Activated T-cell treated with anti-CD3 and anti-CD28 coated beads, Interleukin-2, amount 50 U/mL, for 24 hours (primary cell): ENCODE data around the gene PAGE2.
"Not testable (repeated sequence)": the region's sequence is repeated elsewhere in the genome, so short reads cannot be mapped to it uniquely, and the experiment has no call there.

Source experiments
- DNase-seq: peaks from one replicate; pipeline ENCODE4 v3.0.0-alpha.2; 2020
- H3K27ac Mint-ChIP-seq: 2 replicates; pipeline ENCODE4 v1.8.0; 2020; ENCODE audit warnings: mild to moderate bottlenecking, mixed read lengths
- H3K27me3 Mint-ChIP-seq: 2 replicates; pipeline ENCODE4 v1.8.0; 2020; ENCODE audit warnings: mixed read lengths
- H3K36me3 Mint-ChIP-seq: 2 replicates; pipeline ENCODE4 v1.8.0; 2020; ENCODE audit warnings: low read depth, mixed read lengths
- H3K4me1 Mint-ChIP-seq: 2 replicates; pipeline ENCODE4 v1.8.0; 2020; ENCODE audit warnings: low read depth, mixed read lengths
- H3K4me3 Mint-ChIP-seq: 2 replicates; pipeline ENCODE4 v1.8.0; 2020; ENCODE audit warnings: mild to moderate bottlenecking, moderate library complexity, mixed read lengths
- H3K9me3 Mint-ChIP-seq: 2 replicates; pipeline ENCODE4 v1.8.0; 2020; ENCODE audit warnings: mixed read lengths

The PAGE2 gene, protein sequence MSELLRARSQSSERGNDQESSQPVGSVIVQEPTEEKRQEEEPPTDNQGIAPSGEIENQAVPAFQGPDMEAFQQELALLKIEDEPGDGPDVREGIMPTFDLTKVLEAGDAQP

GRCh38 chrX:55088795-55089489 is at the start of gene PAGE2:
PAGE2 (plus strand) TSS chrX:55089018; CDS start chrX:55090021, 1,003 bp downstream.
- H3K4me3 Mint-ChIP-seq, result no peak within 1 kb of the TSS
- peaks cover 40% of the 10 kb centered on the region for H3K27me3 Mint-ChIP-seq
- no peaks in the 10 kb centered on the region for H3K36me3 Mint-ChIP-seq
- DNase-seq, result no peak
- no peaks in the 10 kb centered on the region for H3K9me3 Mint-ChIP-seq
- H3K27ac Mint-ChIP-seq, result no peak within 1 kb of the TSS
- H3K4me1 Mint-ChIP-seq, result no peaks in the 10 kb centered on the region

DNA sequence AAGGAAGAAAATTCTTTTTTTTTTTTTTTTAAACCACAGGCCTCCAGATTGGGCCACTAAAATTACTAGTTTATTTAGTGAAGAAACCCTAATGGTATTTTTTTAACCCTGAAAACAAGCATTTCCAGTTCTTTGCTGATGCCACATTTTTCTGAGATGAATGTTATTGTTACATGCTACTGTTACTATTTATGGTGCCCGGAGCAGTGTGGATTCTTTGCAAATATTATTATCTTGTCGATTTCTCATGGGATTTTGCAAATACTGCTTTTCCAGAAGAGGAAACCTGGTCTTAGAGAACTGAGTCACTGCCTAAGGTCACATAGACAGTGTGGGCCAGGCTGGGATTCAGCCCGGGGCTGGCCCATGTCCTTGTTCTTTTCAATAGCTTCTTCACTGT is 49.3 kb upstream of the PAGE2 start:
- Mint-ChIP-seq H3K27ac (no peak overlapping the region), H3K27me3 (peaks cover 8% of the 10 kb centered on the region), H3K9me3 (no peaks in the 10 kb centered on the region), H3K4me1 (no peaks in the 10 kb centered on the region), H3K36me3 (no peaks in the 10 kb centered on the region), H3K4me3 (no peak overlapping the region)
- no peak for DNase-seq

GRCh38 chrX:55041514-55041913 is 47.3 kb upstream of the PAGE2 start:
- H3K36me3 Mint-ChIP-seq, result no peaks in the 10 kb centered on the region
- H3K9me3 Mint-ChIP-seq, result no peaks in the 10 kb centered on the region
- H3K27me3 Mint-ChIP-seq, result peaks cover 3% of the 10 kb centered on the region
- no peak for DNase-seq
- H3K4me3 Mint-ChIP-seq, result no peak overlapping the region
- no peaks in the 10 kb centered on the region for H3K4me1 Mint-ChIP-seq
- H3K27ac Mint-ChIP-seq, result no peak overlapping the region

DNA sequence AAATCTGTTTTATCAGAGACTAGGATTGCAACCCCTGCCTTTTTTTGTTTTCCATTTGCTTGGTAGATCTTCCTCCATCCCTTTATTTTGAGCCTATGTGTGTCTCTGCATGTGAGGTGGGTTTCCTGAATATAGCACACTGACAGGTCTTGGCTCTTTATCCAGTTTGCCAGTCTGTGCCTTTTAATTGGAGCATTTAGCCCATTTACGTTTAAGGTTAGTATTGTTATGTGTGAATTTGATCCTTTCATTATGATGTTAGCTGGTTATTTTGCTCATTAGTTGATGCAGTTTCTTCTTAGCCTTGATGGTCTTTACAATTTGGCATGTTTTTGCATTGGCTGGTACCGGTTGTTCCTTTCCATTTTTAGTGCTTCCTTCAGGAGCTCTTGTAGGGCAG is 38.2 kb upstream of the PAGE2 start:
- H3K4me1 Mint-ChIP-seq, H3K9me3 Mint-ChIP-seq, H3K4me3 Mint-ChIP-seq, DNase-seq, H3K27ac Mint-ChIP-seq, H3K36me3 Mint-ChIP-seq: not testable (repeated sequence)
- H3K27me3 Mint-ChIP-seq, result peaks cover 17% of the 10 kb centered on the region

DNA sequence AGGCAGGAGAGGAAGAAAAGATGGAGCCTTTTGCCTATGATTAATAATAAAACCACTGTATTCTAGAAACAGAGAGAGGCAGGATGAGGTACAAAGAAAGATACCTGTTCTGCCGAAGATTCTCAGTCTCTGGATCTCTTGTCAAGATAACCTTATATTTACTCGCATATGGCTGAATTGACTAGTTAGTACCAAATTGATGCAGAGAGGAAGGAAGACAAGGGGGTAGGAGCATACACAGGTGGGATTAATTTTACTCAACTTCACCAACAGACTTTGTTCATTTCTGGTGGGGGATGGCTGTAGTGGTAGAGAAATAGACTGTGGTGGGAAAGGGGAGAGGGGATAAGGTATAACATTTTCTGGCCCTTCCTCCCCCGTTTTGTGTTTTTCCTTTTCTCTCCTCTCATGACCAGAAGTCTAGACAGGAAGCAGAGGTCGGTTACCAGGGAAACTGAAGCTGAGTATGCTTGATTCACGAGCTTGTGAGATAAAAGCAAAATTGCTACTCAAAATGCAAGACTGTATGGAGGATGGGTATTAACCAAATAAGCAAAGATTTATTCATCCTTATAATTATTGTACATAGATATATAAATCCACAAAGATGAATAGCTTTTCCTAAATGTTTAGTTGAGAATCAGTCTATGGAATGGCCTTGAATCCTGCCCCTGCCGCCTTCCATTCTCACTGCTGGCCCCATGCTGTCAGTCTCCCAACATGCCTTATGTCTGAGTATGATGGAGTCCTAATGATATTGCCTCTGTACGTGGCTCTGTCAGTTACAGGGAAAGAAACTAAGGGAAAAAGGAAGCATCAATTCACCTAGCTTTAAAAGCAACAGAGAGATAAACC is 31.8 kb upstream of the PAGE2 start:
- H3K27ac Mint-ChIP-seq, result peak overlapping the region; percentile 71
- DNase-seq, result no peak
- peaks cover 14% of the 10 kb centered on the region for H3K27me3 Mint-ChIP-seq
- peak overlapping the region; percentile 61 for H3K4me3 Mint-ChIP-seq
- H3K4me1 Mint-ChIP-seq, result peaks cover 18% of the 10 kb centered on the region
- H3K9me3 Mint-ChIP-seq, result no peaks in the 10 kb centered on the region
- H3K36me3 Mint-ChIP-seq, result no peaks in the 10 kb centered on the region

GRCh38 chrX:55057675-55058249 is 31.1 kb upstream of the PAGE2 start:
- H3K4me3 Mint-ChIP-seq, result peak overlapping the region; percentile 61
- H3K27ac Mint-ChIP-seq, result peak overlapping the region; percentile 71
- no peak for DNase-seq
- no peaks in the 10 kb centered on the region for H3K36me3 Mint-ChIP-seq
- H3K4me1 Mint-ChIP-seq, result peaks cover 18% of the 10 kb centered on the region
- peaks cover 18% of the 10 kb centered on the region for H3K27me3 Mint-ChIP-seq
- no peaks in the 10 kb centered on the region for H3K9me3 Mint-ChIP-seq

- not testable (repeated sequence) for DNase-seq, H3K27ac Mint-ChIP-seq, H3K4me1 Mint-ChIP-seq, H3K4me3 Mint-ChIP-seq, H3K9me3 Mint-ChIP-seq, H3K36me3 Mint-ChIP-seq
- H3K27me3 Mint-ChIP-seq, result peaks cover 63% of the 10 kb centered on the region
These were observed 21.6 kb upstream of the PAGE2 start for GRCh38 chrX:55067180-55067579.

DNA sequence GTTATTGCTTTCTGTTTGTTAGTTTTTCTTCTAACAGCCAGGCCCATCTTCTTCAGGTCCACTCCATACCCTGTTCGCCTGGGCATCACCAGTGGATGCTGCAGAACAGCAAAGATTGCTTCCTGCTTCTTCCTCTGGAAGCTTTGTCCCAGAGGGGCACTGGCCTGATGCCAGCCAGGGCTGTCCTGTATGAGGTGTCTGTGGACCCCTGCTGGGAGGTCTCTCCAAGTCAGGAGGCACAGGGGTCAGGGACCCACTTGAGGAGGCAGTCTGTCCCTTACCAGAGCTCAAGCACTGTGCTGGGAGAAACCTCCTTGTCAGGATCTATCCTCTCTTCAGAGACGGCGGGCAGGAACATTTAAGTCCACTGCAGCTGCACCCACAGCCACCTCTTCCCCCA is 16.5 kb upstream of the PAGE2 start:
- H3K36me3 Mint-ChIP-seq, result no peaks in the 10 kb centered on the region
- H3K4me3 Mint-ChIP-seq, result no peak overlapping the region
- H3K4me1 Mint-ChIP-seq, result no peaks in the 10 kb centered on the region
- H3K9me3 Mint-ChIP-seq, result no peaks in the 10 kb centered on the region
- no peak for DNase-seq
- peaks cover 77% of the 10 kb centered on the region for H3K27me3 Mint-ChIP-seq
- H3K27ac Mint-ChIP-seq, result no peak overlapping the region

DNA sequence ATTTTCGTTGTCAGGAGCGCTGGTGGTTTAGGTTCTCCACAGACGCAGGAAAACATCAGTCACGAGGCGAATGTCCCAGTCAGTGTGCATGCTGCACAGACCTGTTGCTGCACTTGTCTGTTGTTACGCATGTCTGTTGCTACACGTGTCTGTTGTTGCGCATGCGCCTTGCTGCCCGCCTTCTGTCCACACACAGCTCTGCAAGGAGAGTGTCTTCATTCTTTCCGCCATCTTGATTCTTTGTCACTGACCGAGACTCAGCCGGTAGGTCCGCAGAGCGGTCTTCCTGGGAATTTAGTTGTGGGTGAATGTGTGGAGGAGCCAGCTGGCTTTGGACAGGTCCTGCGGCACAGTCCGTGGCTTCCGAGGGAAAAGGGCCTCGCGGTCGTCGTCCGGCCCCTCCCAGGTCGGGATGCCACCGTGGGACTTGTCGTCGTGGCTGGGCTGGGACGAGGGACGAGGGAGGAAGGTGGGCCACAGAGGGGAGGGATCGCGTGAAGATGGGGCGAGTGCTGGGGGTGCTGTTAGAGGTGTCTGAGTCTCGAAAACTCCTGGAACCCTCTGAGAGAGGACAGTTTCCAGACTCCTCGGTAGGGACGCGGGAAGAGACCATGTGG is 13.9 kb upstream of the PAGE2 start, which contains the start of gene PAGE2B:
PAGE2B (plus strand) TSS at position 180 of the 617 bp plus-strand sequence. CDS start 1,012 bp downstream, outside the sequence.
- H3K27me3 Mint-ChIP-seq, result peaks cover 53% of the 10 kb centered on the region
- no peaks in the 10 kb centered on the region for H3K36me3 Mint-ChIP-seq
- H3K4me1 Mint-ChIP-seq, result no peaks in the 10 kb centered on the region
- no peak for DNase-seq
- no peaks in the 10 kb centered on the region for H3K9me3 Mint-ChIP-seq
- H3K27ac Mint-ChIP-seq, result no peak within 1 kb of the TSS
- no peak within 1 kb of the TSS for H3K4me3 Mint-ChIP-seq

- Mint-ChIP-seq H3K4me3 (no peak overlapping the region), H3K27ac (no peak overlapping the region), H3K9me3 (no peaks in the 10 kb centered on the region), H3K4me1 (no peaks in the 10 kb centered on the region), H3K36me3 (no peaks in the 10 kb centered on the region), H3K27me3 (peaks cover 48% of the 10 kb centered on the region)
- no peak for DNase-seq
These were observed 9.9 kb downstream of the PAGE2 start for GRCh38 chrX:55098691-55099090.

- no peaks in the 10 kb centered on the region for H3K4me1 Mint-ChIP-seq
- H3K36me3 Mint-ChIP-seq, result no peaks in the 10 kb centered on the region
- no peaks in the 10 kb centered on the region for H3K9me3 Mint-ChIP-seq
- peaks cover 48% of the 10 kb centered on the region for H3K27me3 Mint-ChIP-seq
- no peak overlapping the region for H3K27ac Mint-ChIP-seq
- no peak overlapping the region for H3K4me3 Mint-ChIP-seq
- DNase-seq, result no peak
These were observed 10.3 kb downstream of the PAGE2 start for GRCh38 chrX:55099162-55099561.

GRCh38 chrX:55102754-55103153 is 13.9 kb downstream of the PAGE2 start:
- no peaks in the 10 kb centered on the region for H3K4me1 Mint-ChIP-seq
- H3K27ac Mint-ChIP-seq, result no peak overlapping the region
- no peaks in the 10 kb centered on the region for H3K9me3 Mint-ChIP-seq
- no peak for DNase-seq
- H3K4me3 Mint-ChIP-seq, result no peak overlapping the region
- H3K27me3 Mint-ChIP-seq, result peaks cover 27% of the 10 kb centered on the region
- H3K36me3 Mint-ChIP-seq, result no peaks in the 10 kb centered on the region

GRCh38 chrX:55107262-55107661 is 18.4 kb downstream of the PAGE2 start:
- H3K9me3 Mint-ChIP-seq, result no peaks in the 10 kb centered on the region
- no peaks in the 10 kb centered on the region for H3K36me3 Mint-ChIP-seq
- no peaks in the 10 kb centered on the region for H3K4me1 Mint-ChIP-seq
- H3K4me3 Mint-ChIP-seq, result no peak overlapping the region
- no peak for DNase-seq
- H3K27ac Mint-ChIP-seq, result no peak overlapping the region
- H3K27me3 Mint-ChIP-seq, result peaks cover 9% of the 10 kb centered on the region

GRCh38 chrX:55107911-55108310 is 19.1 kb downstream of the PAGE2 start:
- Mint-ChIP-seq H3K36me3 (no peaks in the 10 kb centered on the region), H3K27me3 (peaks cover 10% of the 10 kb centered on the region), H3K27ac (no peak overlapping the region), H3K4me1 (no peaks in the 10 kb centered on the region), H3K4me3 (no peak overlapping the region), H3K9me3 (no peaks in the 10 kb centered on the region)
- no peak for DNase-seq
